Esophagus muscularis mucosa (tissue), 4 donors: ENCODE results near the gene LCE1E. TPM values are rescaled to one million over a fixed set of nuclear protein-coding genes. Genes with fewer than 3 reads are reported as not detected.

Source experiments
- DNase-seq: peaks from one replicate; pipeline ENCODE4 v3.0.0-alpha.2; 2017; ENCODE audit errors: extremely low spot score
- H3K27ac ChIP-seq, 4 donors: fragments of 200-600 bp; sonication (generic); replicated peaks in 1 of 4; 1 replicate in 3 of 4; 2 replicates in 1 of 4; pipeline ENCODE4 v1.5.1; 2016 to 2019; ENCODE audit warnings: mild to moderate bottlenecking in 1 of 4
- H3K27me3 ChIP-seq, 4 donors: fragments of 200-600 bp; sonication (generic); one replicate each; pipeline versions ENCODE4 v1.5.1 to v1.6.0; 2016 to 2019
- H3K36me3 ChIP-seq, 4 donors: fragments of 200-600 bp; sonication (generic); one replicate each; pipeline ENCODE4 v1.5.1; 2016 to 2019
- H3K4me1 ChIP-seq, 4 donors: fragments of 200-600 bp; sonication (generic); one replicate each; pipeline ENCODE4 v1.5.1; 2016 to 2019
- H3K4me3 ChIP-seq, 4 donors: fragments of 200-600 bp; sonication (generic); 1 replicate in 2 of 4; 2 replicates in 2 of 4; pipeline ENCODE4 v1.5.1; 2016 to 2019; ENCODE audit warnings: mild to moderate bottlenecking in 4 of 4, moderate library complexity in 1 of 4
- H3K9me3 ChIP-seq, 4 donors: fragments of 200-600 bp; sonication (generic); 1 replicate in 3 of 4; 2 replicates in 1 of 4; pipeline ENCODE4 v1.5.1; 2016 to 2019
- EP300 ChIP-seq: sonication (generic); formaldehyde crosslinking; IDR thresholded peaks from one replicate; pipeline ENCODE4 v1.6.1; 2017; ENCODE audit warnings: antibody characterized with exemption
- POLR2A ChIP-seq: fragments of 450-650 bp; IDR thresholded peaks from one replicate; pipeline ENCODE4 v1.6.1; 2017; ENCODE audit warnings: antibody characterized with exemption, moderate library complexity, mild to moderate bottlenecking, low read depth
- POLR2AphosphoS5 ChIP-seq, 2 donors: sonication (generic); formaldehyde crosslinking; IDR thresholded peaks; one replicate each; pipeline ENCODE4 v1.6.1; 2017; ENCODE audit warnings: antibody characterized with exemption in 2 of 2
- WGBS: methylation state at CpG from one replicate; pipeline ENCODE4 v1.1.5; 2018; 5-methylcytosine and 5-hydroxymethylcytosine counted together
- intact Hi-C: fragments of 100-400 bp; cut with DNase I; formaldehyde crosslinking; loops from one replicate; pipeline ENCODE4 v1.15.1; 2023
- total RNA-seq, 4 donors: library from RNA; depleted of rRNA; stranded (reverse); fragments of >200 nt; gene quantifications; one replicate each; pipeline versions ENCODE4 v1.1.0 to v1.2.1, GENCODE V29; 2016
- TF ChIP-seq, protein P1 (sequence below), 3 experiments: fragments of 200-600 bp in 2 of 3; fragments of 450-650 bp in 1 of 3; sonication (generic) in 2 of 3; IDR thresholded peaks; one replicate each; pipeline ENCODE4 v1.5.1; 2017 to 2019; ENCODE audit warnings: antibody characterized with exemption in 3 of 3, mild to moderate bottlenecking in 2 of 3, moderate library complexity in 1 of 3

LCE1E gene
- total RNA-seq, 4 donors from 2014 or later, result not detected

DNA sequence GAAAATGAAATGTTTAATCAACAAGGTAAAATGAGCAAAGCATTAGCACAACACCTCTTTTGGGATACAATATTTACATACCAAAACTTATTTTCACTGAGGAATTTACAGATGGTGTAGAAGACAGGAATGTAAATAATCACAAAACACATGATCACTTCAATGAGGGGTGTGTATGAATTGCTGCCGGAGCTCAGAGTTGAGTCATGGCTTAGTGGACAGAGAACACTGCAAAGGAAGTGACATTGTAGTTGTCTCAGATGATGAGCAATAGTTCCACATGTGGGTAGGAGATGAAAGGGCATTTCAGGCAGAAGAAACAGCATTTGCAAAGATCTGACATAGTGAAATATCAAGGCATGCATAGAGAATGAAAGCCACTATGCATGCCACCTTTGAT is 33.8 kb upstream of the LCE1E start:
- Histone ChIP-seq H3K27ac (no peak overlapping the region), H3K4me1 (no peaks in the 10 kb centered on the region), H3K9me3 (no peaks in the 10 kb centered on the region), H3K36me3 (no peaks in the 10 kb centered on the region), H3K27me3 (peaks cover 0 to 3% (median 0%) of the 10 kb centered on the region in 4 donors), H3K4me3 (no peak overlapping the region)
- WGBS, result 25% methylated on average over 1 of the region's 1 CpG
- TF ChIP-seq EP300 (no peak), POLR2A (no peak), POLR2AphosphoS5 (IDR thresholded peaks at IDR 0.05) (no peak)
- TF ChIP-seq, protein P1, sequence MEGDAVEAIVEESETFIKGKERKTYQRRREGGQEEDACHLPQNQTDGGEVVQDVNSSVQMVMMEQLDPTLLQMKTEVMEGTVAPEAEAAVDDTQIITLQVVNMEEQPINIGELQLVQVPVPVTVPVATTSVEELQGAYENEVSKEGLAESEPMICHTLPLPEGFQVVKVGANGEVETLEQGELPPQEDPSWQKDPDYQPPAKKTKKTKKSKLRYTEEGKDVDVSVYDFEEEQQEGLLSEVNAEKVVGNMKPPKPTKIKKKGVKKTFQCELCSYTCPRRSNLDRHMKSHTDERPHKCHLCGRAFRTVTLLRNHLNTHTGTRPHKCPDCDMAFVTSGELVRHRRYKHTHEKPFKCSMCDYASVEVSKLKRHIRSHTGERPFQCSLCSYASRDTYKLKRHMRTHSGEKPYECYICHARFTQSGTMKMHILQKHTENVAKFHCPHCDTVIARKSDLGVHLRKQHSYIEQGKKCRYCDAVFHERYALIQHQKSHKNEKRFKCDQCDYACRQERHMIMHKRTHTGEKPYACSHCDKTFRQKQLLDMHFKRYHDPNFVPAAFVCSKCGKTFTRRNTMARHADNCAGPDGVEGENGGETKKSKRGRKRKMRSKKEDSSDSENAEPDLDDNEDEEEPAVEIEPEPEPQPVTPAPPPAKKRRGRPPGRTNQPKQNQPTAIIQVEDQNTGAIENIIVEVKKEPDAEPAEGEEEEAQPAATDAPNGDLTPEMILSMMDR (IDR thresholded peaks at IDR 0.05), result no peak
- intact Hi-C loops, result no loop called here
- DNase-seq, result no peak

DNA sequence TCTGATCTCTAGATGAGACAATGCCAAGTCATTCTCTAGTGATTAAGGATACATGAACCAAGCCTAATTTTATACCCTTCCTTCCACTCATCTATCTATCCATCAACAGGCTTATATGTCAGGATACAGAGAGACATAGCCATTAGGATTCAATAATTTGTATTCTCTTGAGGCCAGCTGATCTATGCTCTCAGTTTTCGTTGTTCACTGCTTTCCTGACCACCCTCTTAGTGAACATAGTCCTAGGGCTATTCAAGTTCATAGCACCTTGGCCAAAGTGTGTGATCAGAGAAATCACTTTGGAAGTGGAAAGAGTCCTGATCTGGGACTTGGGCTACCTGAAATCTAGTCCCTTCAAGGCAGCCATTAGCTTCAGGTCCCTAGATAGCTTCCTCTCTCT is 32.5 kb upstream of the LCE1E start:
- no peaks in the 10 kb centered on the region for H3K4me1 ChIP-seq
- H3K27ac ChIP-seq, result no peak overlapping the region
- no peak for DNase-seq
- intact Hi-C loops, result no loop called here
- no peak overlapping the region for H3K4me3 ChIP-seq
- no peaks in the 10 kb centered on the region for H3K36me3 ChIP-seq
- TF ChIP-seq POLR2AphosphoS5 (IDR thresholded peaks at IDR 0.05), result no peak
- TF ChIP-seq, protein P1 (IDR thresholded peaks at IDR 0.05), result no peak
- no peak for TF ChIP-seq POLR2A
- no peak for TF ChIP-seq EP300
- H3K9me3 ChIP-seq, result no peaks in the 10 kb centered on the region
- H3K27me3 ChIP-seq, result peaks cover 0 to 3% (median 0%) of the 10 kb centered on the region in 4 donors
- 50% methylated on average over 1 of the region's 1 CpG for WGBS

DNA sequence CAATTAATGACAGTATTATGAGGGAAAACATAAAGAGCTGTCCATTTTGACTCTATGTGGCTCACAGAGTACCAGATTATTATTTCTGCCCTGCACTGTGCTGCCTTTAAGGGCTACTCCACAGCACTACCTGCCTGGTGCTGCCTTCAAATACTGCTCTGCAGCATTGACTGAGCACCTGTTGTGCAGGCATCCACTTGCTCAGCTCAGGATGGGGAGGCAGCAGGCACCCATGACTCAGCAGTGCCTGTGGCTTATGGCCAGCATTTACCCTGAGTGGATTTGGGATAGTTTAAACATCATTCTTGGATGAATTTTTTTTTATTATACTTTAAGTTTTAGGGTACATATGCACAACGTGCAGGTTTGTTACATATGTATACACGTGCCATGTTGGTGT is 29.2 kb upstream of the LCE1E start:
- WGBS, result 76% methylated on average over 2 of the region's 2 CpGs
- Histone ChIP-seq H3K4me3 (no peak overlapping the region), H3K27me3 (peaks cover 0 to 3% (median 0%) of the 10 kb centered on the region in 4 donors), H3K36me3 (no peaks in the 10 kb centered on the region), H3K27ac (no peak overlapping the region), H3K4me1 (no peaks in the 10 kb centered on the region), H3K9me3 (no peaks in the 10 kb centered on the region)
- intact Hi-C loops, result no loop called here
- no peak for DNase-seq
- TF ChIP-seq EP300 (no peak), POLR2A (no peak), POLR2AphosphoS5 (IDR thresholded peaks at IDR 0.05) (no peak)
- TF ChIP-seq, protein P1 (IDR thresholded peaks at IDR 0.05), result no peak

DNA sequence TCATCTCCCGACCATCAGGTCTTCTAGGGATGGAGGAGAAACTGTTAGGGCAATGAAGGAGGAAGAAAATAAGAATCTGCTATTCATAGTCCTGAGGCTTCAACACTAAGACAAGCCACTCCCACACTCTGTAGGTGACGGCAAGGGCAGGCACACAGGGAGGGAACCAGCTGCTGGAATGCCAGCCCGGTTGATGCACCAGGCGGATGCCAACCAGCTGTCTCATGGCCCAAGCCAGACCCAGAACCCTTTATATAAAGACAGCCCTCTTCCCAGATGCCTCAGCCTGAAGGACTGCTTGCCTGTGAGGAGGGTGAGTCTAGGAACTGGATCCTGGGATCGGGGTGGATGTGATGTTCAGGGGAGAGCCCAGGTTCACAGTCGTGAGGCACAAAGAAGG is 28.3 kb upstream of the LCE1E start, which contains the start of gene KPRP:
Gene KPRP, plus strand, starts transcription at position 279 of the 400 bp plus-strand sequence. CDS start 1,564 bp downstream, outside the sequence.
- WGBS, result 79% methylated on average over 6 of the region's 6 CpGs
- no peaks in the 10 kb centered on the region for H3K36me3 ChIP-seq
- no peak for DNase-seq
- no peak within 1 kb of the TSS for H3K4me3 ChIP-seq
- H3K27me3 ChIP-seq, result peaks cover 0 to 3% (median 0%) of the 10 kb centered on the region in 4 donors
- TF ChIP-seq, protein P1 (IDR thresholded peaks at IDR 0.05), result no peak
- TF ChIP-seq EP300, result no peak
- TF ChIP-seq POLR2AphosphoS5 (IDR thresholded peaks at IDR 0.05), result no peak
- TF ChIP-seq POLR2A, result no peak
- intact Hi-C loops, result no loop called here
- H3K27ac ChIP-seq, result no peak within 1 kb of the TSS
- no peaks in the 10 kb centered on the region for H3K9me3 ChIP-seq
- no peaks in the 10 kb centered on the region for H3K4me1 ChIP-seq

DNA sequence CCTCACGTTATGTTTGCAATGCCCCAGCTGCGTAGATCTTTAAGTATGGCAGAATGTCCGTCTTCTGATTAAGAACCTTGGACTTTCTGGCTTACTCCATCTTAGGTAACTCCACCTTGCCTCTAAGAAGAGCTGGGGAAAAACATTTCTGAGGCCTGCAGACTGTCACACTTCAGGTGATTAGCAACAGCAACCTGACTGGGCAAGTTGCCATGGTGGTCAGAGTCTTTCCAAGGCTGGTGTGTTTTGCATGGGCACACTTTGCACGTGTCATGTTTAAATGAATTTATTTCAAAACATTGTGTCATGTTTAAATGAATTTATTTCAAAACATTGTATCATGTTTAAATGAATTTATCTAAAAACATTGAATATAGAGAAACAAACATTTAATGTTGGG is 27.4 kb upstream of the LCE1E start:
- WGBS, result 91% methylated on average over 4 of the region's 4 CpGs
- no peaks in the 10 kb centered on the region for H3K9me3 ChIP-seq
- peaks cover 0 to 3% (median 0%) of the 10 kb centered on the region in 4 donors for H3K27me3 ChIP-seq
- no peak overlapping the region for H3K27ac ChIP-seq
- H3K4me1 ChIP-seq, result no peaks in the 10 kb centered on the region
- no peaks in the 10 kb centered on the region for H3K36me3 ChIP-seq
- TF ChIP-seq POLR2AphosphoS5 (IDR thresholded peaks at IDR 0.05) (no peak), POLR2A (no peak), EP300 (no peak)
- TF ChIP-seq, protein P1 (IDR thresholded peaks at IDR 0.05), result no peak
- intact Hi-C loops, result no loop called here
- H3K4me3 ChIP-seq, result no peak overlapping the region
- DNase-seq, result no peak
